Ureter (tissue), 1 donor: ENCODE measurements around the gene PYCR2. TPM values are rescaled to one million over a fixed set of nuclear protein-coding genes. Genes with fewer than 3 reads are reported as not detected.
"Not testable (repeated sequence)": the region's sequence is repeated elsewhere in the genome, so short reads cannot be mapped to it uniquely, and the experiment has no call there.

ENCODE experiments used
- DNase-seq: peaks from one replicate; pipeline ENCODE4 v3.0.0-alpha.2; 2020; ENCODE audit warnings: low spot score
- total RNA-seq: library from RNA; stranded (reverse); gene quantifications from one replicate; pipeline ENCODE4 v1.2.4, GENCODE V29; 2023
- donor health status: DM: yes; HTN: yes; CAD: no.

The PYCR2 gene
- total RNA-seq, 1 donor from 2014 or later = 106 TPM

DNA sequence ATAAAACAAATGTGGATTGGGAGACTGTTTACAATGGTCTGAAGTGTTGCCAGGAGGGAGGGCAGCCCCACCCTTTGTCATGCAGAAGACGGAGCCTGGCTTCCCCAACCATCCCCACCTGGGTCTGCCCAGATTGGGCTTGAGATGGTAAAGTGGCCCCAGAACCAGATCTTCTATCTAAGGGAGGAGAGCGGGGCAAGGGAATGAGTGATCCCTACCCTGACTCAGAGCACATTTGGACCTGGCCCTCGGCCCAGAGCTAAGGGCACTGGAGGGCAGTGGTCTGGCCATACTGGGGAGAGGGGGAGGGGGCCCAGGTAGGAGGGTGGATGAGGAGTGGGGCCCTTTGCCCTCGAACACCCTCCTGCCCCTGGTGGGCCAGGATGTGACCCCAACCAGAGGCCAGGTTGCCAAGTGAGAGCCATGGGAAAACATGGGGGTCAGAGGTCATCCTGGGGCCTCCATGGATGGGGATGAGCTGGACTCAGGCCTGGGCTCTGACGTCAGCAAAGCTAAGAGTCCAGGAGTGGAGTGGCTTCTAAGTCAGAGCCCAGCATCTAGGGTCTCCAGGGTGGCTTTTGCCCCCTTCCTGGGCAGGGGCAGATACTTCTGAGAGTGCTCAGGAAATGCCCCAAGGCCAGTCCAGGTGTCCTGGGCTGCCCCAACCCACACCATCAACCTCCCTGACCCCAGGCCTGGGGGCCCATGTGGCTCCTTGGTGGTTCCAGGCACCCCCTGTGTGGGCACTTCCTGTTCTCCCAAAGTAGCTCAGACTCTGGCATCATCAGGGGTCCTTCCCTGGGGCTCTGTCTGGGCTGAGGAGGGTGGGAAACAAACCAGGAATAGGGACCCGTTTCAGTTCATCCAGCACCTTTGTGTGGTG lies 33.5 kb downstream of the PYCR2 start:
- DNase-seq = no peak

DNA sequence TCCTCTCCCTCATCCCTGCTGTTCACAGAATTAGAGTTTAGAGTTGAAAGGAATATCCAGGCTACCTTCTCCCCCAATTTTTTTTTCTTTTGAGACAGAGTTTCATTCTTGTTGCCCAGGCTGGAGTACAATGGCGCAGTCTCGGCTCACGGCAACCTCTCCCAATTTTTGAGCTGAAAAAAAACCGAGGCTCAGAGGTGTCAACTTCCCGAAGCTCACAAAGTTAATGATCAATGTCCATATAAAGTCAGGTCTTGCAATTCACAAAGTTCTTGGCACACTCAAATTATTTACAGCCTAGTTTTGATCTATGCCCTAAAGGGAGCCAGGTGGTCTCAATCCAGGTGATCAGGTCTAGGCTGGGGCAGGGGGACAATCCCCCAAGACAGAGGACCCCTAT lies 34.3 kb downstream of the PYCR2 start:
- no peak for DNase-seq

DNA sequence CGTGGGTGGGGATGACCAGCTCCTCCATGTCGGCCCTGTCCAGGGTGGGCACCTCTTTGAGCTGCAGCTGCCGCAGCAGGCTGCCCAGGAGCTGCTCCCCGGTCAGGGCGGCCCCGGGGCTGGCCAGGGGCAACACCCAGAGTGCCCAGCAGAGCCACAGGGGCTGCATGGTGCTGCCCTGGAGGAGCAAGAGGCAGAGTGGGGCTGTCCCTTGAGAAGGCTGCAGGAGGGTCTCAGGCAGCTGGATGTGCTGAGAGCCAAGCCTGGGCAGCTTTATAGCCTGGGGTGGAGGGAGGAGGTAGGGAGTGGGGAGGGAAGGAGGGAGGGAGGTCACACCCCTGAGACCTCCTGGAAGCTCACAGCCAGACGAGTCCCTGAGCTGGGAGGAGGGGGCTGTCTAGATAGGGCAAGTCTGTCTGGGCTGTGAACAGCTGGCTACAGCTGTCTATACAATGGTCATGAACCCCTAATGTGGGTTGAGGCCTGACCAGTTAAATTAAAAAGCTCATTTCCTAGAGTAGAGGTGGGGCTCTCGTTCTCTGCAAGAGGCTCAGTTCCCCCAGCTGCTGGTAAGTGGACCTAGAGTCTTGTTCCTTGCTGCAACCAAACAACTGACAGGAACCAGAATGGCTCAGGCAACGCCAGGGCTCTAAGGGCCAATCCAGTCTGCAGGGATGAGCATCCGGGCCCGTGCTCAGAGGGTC lies 35.0 kb downstream of the PYCR2 start, which contains the start of gene LEFTY1:
TSS of gene LEFTY1 (minus strand) at position 249 of the 704 bp plus-strand sequence. CDS start at position 169, 80 bp downstream.
- no peak for DNase-seq

DNA sequence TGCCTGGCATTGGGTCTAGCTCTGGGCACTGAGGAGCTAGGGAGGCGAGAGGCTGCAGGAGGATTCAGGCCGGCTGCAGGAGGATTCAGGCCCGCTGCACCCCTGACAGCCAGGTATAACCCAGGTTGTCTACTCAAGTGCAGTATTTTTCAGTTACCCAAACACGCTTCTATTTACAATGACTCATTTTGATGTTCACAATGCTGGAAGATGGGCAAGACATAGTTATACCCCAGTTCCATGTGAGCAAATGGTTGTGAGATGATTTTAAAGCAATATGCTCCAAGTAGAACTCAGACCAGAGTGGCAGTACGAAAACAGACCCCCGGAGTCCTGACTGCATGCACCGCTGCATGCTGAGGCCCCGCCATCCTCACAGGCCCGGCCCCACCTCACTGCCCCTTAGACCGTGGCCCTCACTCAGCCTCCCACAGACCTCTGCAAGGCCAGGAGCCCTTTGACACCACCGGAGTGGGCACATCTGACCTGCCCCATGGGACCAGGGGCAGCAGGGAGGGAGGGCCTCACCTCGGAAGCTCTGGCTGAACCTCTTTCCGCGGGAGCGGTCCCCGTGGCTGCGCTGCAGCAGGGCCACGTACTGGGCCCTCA lies 35.7 kb downstream of the PYCR2 start:
- DNase-seq = no peak

DNA sequence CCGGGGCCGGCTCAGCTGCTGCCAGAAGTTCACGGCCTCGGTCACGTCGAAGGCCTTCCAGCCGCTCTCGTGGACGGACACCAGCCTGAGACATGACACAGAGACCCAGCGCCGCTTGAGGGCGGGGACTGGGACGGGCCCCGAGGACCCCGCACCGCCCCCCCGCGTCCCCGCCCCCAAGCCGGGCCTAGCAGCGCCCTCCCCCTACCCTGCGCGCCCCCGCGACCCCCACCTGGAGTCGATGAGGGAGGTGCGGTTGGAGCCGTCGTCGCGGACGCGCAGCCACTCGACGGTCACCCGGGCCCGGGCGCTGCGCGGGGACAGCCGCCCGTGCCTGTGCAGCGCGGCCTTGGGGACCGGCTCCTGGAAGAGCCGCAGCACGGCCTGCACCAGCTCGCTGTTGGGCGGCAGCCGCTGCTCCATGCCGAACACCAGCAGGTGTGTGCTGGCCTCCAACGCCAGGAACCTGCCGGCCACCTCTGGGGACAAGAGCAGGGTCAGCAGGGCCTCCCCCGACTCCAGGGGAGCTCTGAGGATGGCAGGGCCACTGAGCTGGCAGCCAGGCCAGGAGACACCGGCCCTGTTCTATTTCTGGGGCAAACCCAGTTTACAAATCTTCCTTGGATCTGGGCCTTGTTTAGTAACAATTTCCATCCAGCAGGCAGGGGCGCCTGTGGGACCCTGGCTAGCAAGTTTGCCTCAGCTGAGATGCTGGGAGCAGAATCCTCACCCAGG lies 36.3 kb downstream of the PYCR2 start:
- DNase-seq = not testable (repeated sequence)

DNA sequence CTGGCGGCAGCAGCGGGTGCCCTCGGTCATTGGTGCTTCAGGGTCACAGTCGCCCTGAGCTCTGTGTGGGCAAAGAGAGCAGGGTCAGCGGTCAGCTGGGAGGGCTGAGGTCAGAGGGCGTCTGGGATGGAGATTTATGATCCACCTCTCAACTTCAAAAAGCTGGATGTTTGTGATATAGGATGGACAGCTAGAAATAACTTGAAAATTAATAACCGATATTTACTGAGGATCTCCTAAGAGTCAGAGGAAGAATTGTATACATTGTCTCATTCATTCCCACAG lies 37.1 kb downstream of the PYCR2 start:
- DNase-seq = no peak

DNA sequence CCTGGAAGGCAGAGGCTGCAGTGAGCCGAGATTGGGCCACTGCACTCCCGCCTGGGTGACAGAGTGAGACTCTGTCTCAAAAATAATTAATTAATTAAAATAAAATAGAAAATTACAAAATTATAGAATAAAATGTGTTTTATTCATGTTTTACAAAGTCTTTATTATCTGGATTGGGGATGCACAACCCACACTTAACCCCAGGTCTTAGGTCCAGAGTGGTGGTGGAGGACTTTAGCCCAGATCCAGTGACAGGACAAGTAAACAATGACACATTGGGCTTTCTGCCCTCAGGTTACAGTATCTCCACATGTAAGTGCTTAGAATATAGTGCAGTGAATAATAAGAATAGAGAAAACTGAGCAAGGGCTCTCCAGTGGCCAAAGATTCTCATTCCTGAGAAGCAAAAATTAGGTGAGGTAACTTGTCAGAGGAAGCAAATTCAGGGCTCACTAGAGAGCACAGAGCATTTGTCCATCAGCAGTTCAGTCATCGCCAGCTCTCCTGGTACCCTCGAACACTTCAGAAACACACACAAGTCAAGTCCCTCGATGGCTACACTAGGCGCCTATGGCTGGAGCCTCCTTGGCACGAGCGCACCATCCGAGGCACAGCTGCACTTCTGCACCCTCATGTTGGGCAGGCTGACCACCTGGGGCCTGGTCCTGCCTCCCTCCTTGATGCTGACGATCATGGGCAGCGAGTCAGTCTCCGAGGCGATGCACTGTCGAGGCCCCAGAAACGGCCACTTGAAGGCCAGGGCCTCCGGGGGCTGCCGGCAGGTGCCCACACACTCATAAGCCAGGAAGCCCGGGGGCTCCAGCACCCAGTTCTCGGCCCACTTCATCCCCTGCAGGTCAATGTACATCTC lies 37.7 kb downstream of the PYCR2 start:
- DNase-seq = no peak

DNA sequence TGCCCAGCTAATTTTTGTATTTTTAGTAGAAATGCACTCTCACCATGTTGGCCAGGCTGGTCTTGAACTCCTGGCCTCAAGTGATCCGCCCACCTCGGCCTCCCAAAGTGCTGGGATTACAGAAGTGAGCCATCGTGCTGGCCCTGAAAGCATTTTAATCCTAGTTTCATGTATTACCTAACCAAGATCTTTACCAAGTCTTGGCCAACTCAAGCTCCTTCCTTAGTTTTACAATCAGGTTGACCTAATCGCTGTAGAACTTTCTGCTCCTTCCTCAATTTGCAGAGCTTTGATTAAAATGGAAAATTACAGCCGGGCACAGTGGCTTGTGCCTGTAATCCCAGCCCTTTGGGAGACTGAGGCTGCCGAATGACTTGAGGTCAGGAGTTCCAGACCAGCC lies 38.7 kb downstream of the PYCR2 start:
- no peak for DNase-seq

DNA sequence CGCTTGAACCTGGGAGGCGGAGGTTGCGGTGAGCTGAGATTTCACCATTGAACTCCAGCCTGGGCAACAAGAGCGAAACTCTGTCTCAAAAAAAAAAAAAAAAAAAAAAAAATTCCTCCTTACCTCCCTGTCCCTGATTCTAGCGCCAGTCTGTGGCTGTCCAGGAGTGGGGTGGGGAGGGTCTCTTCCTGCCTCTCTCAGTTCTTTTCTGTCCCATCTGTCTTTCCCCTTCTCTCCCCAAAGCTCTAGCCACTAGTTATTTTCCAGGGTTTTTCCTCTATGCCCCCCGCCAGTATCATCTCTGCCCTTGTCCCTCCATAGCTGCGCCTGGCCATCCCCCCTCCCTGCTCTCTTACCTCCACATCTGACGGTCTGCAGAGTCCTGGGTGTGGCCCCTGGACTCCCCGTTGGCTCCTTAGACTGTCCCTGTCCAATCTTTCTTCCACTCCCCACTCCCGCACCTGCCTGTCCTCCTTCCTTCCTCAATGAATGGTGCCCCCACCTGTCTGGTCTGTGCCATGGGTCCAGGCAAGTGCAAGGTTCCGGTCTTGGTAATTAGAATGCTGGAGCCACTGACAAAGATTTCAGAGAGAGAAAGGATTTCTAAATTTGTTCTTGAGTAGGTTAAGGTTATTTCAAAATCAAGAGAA lies 40.3 kb downstream of the PYCR2 start:
- no peak for DNase-seq

DNA sequence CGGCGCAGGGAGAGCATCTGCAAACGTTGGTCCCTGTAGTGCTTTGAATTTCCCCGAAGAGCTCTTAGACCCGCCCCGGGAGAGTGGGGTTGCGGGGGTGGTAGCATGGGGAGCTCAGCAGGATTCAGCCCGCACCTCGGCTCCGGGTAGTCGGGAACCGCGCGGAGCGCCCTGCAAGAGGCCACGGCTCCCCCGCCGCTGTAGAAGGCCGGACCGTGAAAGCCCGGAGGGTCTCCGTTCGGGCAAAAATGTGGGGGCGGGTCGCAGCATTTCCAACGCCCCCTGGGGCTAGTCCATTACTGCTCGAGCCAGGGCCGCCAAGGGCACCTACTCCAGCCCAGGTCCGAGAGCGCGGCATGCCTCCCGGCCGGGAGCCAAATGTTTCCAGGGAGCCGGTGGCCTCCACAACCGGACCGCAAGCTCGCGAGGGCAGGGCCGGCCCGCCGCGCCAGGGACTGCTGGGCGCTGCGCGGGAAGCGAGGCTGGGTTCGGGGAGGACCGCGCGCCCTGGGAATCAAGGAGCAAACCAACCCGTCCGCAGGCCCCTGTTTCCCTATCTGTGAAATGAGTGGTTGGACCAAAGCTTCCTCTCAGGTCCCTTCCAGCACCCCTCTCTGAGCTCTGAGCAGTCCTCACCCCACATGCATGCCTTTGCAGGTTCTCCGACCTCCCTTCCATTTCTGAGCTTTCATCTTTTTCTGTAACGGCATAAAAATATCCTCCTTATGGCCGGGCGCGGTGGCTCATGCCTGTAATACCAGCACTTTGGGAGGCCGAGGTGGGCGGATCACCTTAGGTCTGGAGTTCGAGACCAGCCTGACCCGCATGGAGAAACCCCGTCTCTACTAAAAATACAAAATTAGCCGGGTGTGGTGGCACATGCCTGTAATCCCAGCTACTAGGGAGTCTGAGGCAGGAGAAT lies 41.1 kb downstream of the PYCR2 start:
- DNase-seq = peak; percentile 64

DNA sequence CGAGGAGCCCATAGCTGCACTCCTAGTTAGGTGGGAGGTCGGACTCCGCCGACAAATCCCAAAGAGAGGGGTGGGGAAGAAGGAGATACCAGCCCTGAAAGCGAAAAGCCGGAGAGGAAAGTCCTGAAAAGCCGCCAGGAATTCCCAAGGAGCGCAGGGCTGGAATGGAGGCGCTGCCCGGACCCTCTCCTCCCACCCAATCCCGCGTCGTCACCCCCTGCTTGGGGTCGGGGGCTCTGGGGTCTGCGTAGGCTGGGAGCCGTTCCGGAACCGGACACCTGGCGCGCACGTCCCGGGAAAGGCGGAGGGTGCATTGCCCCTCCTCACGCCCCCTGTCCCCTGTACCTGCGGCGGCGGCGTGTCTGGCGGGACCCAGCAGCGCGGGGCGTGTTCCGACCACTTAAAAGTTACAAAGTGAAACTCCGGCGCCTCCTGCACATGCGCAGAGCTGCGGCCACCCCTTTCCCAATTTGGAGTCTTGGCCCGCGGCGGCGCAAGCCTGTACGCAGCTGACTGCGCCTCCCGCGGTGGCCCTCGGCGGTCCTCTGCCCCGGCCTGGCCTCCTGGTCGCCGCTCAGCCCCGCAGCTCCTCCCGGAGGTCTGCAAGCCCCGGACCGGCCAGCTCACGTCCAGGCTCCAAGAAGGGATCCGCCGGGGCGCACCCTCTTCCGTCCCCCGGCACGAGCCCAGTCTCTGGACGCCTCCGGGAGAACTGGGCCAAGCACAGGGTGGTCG lies 41.9 kb downstream of the PYCR2 start, which contains the start of gene TMEM63A:
TSS of gene TMEM63A (minus strand) at position 422 of the 735 bp plus-strand sequence. CDS start 4,800 bp downstream, outside the sequence.
- peak; percentile 95 for DNase-seq

DNA sequence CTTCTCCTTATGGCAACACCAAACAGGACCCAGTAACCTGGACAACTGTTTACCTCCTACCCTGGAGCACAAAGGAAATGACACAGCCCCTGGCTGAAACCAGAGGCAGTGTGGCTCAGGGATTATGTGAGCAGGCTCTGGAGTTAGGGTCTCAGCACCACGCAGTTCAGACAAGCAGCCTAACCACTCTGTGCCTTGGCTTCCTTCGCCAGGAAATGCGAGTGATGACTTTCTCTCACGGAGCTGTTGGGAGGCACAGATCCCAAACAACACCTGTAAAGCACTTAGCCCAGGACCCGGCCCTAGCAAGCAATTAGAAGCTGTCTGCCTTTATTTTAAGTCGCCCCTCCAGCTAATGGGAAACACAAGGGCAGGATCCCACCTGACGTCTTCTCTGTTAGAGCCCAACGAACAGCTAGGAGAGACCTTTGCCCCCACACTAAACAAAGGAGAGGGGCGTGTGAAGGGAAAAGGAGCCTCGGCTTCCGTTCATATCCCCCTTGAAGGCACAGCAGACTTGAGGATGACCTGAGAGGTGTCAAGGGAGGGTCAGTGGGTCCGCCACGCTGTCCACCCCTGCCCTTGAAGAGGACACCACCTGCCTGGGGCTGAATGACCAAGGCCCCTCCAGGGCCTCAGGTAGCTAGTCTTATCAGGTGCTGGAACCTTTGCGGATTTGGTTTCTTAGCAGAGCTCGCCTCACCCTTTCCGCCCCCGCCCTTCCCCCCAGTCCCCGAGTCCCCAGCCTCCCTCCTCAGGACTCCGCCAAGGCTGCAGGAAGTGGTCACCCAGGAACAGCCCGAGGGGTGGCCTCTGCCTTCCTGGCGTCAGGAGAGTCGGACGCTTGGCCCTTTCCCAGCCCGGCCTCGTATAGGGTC lies 42.7 kb downstream of the PYCR2 start:
- DNase-seq = peak; percentile 84

DNA sequence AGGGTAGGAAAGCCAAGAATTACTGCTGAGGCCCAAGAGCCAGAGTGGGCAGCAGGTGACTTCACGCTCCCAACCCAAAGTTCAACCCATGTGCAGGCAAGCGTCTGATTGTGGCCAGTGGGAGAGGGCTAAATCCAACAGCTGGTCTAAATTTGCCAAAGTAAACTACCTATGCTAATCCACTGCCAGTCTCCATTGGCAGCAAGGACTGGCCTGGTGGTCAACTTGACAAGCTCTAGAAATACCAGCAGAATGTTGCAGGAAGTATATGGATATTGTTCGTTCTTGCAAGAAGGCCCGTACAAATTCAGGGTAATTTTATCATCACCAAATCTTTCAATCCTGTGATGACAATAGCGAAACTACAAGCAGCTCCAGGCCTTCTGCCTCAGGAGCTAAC lies 43.4 kb downstream of the PYCR2 start:
- no peak for DNase-seq

DNA sequence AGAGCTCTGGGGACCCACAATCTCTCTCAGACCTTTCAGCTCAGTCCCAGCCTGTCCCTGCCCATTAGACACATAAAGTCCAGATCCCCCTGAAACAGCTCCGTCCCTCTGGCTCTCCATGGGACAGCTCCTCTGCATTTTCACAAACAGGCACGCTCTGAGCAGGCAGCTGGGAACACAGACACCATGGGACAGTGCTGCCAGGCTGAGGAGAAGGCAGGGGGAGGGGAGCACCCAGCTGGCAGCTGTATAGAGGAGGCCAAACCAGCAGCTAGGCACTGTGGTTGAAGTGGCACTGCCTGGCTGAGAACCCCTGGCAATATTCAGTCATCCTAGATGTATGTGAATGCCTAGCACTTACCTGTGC lies 43.8 kb downstream of the PYCR2 start:
- no peak for DNase-seq

DNA sequence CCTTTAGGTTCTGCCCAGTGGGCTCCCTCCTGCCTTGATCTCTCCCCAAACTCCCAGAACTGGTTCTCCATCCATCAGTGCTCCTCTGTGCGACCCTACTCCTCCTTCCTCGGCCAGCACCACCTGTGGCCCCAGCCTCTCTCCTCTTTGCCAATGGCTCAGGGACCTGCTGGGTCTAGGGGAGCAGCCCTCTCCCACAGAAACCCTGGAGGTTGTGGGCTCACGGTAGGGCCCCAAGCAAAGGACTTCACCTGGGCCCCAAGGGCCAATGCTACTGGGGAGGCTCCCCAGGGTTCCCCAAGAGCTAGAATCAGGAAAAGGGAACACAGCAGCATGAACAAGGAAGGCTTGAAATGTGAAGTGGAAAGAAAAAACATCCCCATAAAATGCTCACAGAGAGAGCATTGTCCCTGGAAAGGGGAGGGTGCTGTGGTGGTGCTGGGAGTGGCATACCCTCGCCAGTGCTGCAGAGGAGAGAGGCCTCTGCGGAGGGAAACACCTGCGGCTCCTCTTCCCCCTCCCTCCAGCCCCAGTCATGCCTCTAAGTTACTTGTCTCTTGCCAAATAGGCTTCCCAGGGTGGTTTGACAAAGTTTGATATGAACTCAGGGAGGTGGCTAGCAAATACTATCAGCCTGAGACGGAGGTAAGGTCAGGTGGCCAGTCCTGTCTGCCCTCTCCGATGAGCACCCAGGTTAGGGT lies 44.4 kb downstream of the PYCR2 start:
- DNase-seq = no peak

DNA sequence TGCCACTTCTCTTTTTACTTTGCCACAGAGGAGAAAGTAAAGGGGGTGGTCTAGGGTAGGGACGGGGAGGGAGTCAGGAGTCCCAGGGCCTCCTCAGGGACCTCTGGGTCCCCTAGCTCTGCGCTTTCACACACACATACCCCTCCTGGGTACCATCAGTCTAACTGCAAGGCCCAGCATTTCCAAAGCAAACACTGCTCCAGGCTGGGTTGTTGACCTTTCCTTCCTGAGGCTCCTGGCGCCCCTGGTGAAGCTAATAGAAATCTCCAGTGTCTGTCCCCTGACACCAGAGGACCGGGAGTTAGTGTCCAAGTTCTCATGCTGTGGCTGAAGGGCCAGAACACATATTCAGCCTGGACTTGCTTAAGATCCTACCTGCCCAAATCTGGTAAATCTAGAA lies 45.8 kb downstream of the PYCR2 start:
- DNase-seq = no peak

DNA sequence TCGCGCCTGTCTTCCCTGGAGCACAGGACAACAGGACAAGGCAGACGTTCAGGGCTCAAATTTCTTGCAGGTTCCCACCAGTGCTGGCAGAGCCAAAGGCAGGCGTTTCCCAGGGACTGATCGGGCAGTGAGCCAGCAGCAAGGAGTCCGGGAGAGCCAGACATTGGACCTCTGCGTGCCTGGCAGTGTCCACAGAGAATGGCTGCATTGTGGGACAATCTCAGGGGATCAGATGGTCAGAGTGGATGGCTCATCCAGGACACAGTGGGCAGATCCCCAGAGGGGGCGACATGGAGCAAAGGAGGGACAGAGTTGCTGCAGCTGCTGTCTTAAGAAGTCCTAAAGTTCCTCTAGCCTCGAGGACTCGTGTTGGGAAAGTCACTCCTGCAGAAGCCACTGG lies 46.5 kb downstream of the PYCR2 start:
- peak; percentile 68 for DNase-seq
